Measurements from ENCODE around the gene TEAD1. TPM values are rescaled to one million over a fixed set of nuclear protein-coding genes. Genes with fewer than 3 reads are reported as not detected.
"Not testable (repeated sequence)": the region's sequence is repeated elsewhere in the genome, so short reads cannot be mapped to it uniquely, and the experiment has no call there.

The TEAD1 gene
- total and polyA plus RNA-seq, 8 donors, result 5.9 to 35.1 (median 22.0) TPM

DNA sequence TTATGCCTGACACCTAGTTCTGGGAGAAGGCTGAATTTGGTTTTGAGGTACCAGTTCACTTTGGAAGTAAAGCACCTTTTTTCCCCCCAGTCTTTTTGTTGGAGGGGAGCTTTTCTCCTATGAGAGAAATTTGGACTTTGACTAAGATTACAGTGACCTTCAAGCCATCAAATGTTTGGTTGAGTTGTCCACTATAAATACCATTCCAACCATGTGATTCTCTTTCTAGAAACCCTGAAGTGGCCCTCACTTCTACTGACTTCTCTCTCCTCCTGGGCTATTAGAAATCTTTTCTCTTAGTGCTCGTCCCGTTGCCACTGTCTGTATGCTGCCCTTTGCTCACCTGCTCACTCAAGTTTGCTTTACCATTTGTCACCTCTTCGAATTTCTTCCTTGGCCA lies 82.6 kb downstream of the TEAD1 start:
- FAIRE-seq, result no peak
- TF ChIP-seq, protein P1, sequence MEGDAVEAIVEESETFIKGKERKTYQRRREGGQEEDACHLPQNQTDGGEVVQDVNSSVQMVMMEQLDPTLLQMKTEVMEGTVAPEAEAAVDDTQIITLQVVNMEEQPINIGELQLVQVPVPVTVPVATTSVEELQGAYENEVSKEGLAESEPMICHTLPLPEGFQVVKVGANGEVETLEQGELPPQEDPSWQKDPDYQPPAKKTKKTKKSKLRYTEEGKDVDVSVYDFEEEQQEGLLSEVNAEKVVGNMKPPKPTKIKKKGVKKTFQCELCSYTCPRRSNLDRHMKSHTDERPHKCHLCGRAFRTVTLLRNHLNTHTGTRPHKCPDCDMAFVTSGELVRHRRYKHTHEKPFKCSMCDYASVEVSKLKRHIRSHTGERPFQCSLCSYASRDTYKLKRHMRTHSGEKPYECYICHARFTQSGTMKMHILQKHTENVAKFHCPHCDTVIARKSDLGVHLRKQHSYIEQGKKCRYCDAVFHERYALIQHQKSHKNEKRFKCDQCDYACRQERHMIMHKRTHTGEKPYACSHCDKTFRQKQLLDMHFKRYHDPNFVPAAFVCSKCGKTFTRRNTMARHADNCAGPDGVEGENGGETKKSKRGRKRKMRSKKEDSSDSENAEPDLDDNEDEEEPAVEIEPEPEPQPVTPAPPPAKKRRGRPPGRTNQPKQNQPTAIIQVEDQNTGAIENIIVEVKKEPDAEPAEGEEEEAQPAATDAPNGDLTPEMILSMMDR (IDR thresholded peaks at IDR 0.05), result no peak
- 54 to 56% methylated on average over 3 of the region's 3 CpGs for WGBS, 2 donors

GRCh38 chr11:12757416-12757815 lies 83.2 kb downstream of the TEAD1 start:
- H3K27me3 ChIP-seq, result no peaks in the 10 kb centered on the region
- intact Hi-C loops (cut with DNase I), result no loop called here
- DNase-seq (no peak), ATAC-seq (no peak), FAIRE-seq (no peak)
- no peak overlapping the region for H3K27ac ChIP-seq
- H3K4me3 ChIP-seq, result no peak overlapping the region
- WGBS, 2 donors, result 61 to 70% methylated on average over 2 of the region's 2 CpGs
- peaks cover 0 to 9% (median 0%) of the 10 kb centered on the region in 3 donors for H3K4me1 ChIP-seq
- H3K9me3 ChIP-seq, result no peaks in the 10 kb centered on the region
- no peaks in the 10 kb centered on the region for H3K36me3 ChIP-seq
- TF ChIP-seq, protein P1 (IDR thresholded peaks at IDR 0.05), result no peak

More for the DNA sequence above, 82.6 kb downstream of the TEAD1 start:
- Histone ChIP-seq H3K36me3 (no peaks in the 10 kb centered on the region), H3K4me1 (peaks cover 0 to 9% (median 0%) of the 10 kb centered on the region in 3 donors), H3K9me3 (no peaks in the 10 kb centered on the region), H3K4me3 (no peak overlapping the region), H3K27me3 (no peaks in the 10 kb centered on the region), H3K27ac (no peak overlapping the region)
- DNase-seq (no peak), ATAC-seq (peak in 1 of 4 donors; percentile 13)
- intact Hi-C loops (cut with DNase I), result no loop called here

GRCh38 chr11:12758117-12758516 lies 83.9 kb downstream of the TEAD1 start:
- H3K27ac ChIP-seq, H3K9me3 ChIP-seq: not testable (repeated sequence)

DNA sequence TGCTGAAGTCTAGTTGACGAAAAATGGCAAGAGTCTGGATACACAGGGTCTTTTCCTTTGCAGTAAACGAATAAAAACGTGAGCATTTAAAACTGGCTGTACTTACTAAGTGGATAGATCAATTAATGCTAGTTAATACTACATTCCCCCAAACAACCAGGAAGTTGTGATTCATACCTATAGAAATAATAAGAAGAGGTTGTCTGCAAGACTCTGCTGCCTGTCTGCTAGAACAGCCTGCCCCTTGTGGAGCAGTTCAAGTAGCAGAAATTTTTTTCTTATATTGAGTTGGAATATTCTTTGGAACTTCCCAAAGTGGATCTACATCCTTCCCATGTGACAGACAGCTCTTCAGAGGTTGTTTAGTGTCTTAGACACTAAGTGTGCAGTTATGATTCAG lies 86.8 kb downstream of the TEAD1 start:
- Histone ChIP-seq H3K27me3 (no peaks in the 10 kb centered on the region), H3K4me1 (no peaks in the 10 kb centered on the region), H3K36me3 (peaks cover 0 to 3% (median 0%) of the 10 kb centered on the region in 3 donors), H3K9me3 (no peaks in the 10 kb centered on the region), H3K4me3 (no peak overlapping the region), H3K27ac (no peak overlapping the region)
- intact Hi-C loops (cut with DNase I), result no loop called here
- TF ChIP-seq, protein P1 (IDR thresholded peaks at IDR 0.05), result no peak
- DNase-seq, result no peak
- FAIRE-seq, result no peak
- no peak for ATAC-seq
- 65 to 79% methylated on average over 3 of the region's 3 CpGs for WGBS, 2 donors

More at GRCh38 chr11:12758117-12758516, 83.9 kb downstream of the TEAD1 start:
- H3K36me3 ChIP-seq; DNase-seq; H3K4me1 ChIP-seq; H3K27me3 ChIP-seq; intact Hi-C loops (cut with DNase I); FAIRE-seq; ATAC-seq; H3K4me3 ChIP-seq: not testable (repeated sequence)
- WGBS, 2 donors, result 97% methylated on average over 6 of the region's 6 CpGs

- Histone ChIP-seq H3K36me3 (peaks cover 0 to 3% (median 0%) of the 10 kb centered on the region in 3 donors), H3K9me3 (no peaks in the 10 kb centered on the region), H3K27me3 (no peaks in the 10 kb centered on the region), H3K27ac (no peak overlapping the region), H3K4me3 (no peak overlapping the region), H3K4me1 (no peaks in the 10 kb centered on the region)
- TF ChIP-seq, protein P1 (IDR thresholded peaks at IDR 0.05), result no peak
- DNase-seq (no peak), FAIRE-seq (no peak), ATAC-seq (no peak)
- intact Hi-C loops (cut with DNase I), result no loop called here
- 71 to 77% methylated on average over 5 of the region's 5 CpGs for WGBS, 2 donors
These were observed 88.1 kb downstream of the TEAD1 start for GRCh38 chr11:12762278-12762677.
